GM12878 (cell line): ENCODE data around the gene ELANE. TPM values are rescaled to one million over a fixed set of nuclear protein-coding genes. Genes with fewer than 3 reads are reported as not detected.

Experiments used
- BHLHE40 ChIP-seq, 2 experiments: fragments of 450-650 bp in 1 of 2; IDR thresholded peaks; 2 replicates each; pipeline ENCODE4 v1.6.1; 2011 to 2017; ENCODE audit warnings: low read depth in 2 of 2, borderline replicate concordance in 1 of 2, improper control_type of control experiment in 1 of 2, low read length in 1 of 2, mild to moderate bottlenecking in 1 of 2
- CHD2 ChIP-seq: IDR thresholded peaks from 2 replicates; pipeline ENCODE4 v1.6.1; 2011; ENCODE audit warnings: low read depth, low read length, improper control_type of control experiment, borderline replicate concordance
- DPF2 ChIP-seq: fragments of 450-650 bp; IDR thresholded peaks from 2 replicates; pipeline ENCODE4 v1.6.1; 2017; ENCODE audit warnings: mild to moderate bottlenecking
- EGR1 ChIP-seq, 2 experiments: IDR thresholded peaks; 1 replicate in 1 of 2; 2 replicates in 1 of 2; pipeline ENCODE4 v1.6.1; 2011 to 2012; ENCODE audit warnings: low read depth in 2 of 2, low read length in 2 of 2, borderline replicate concordance in 1 of 2, mild to moderate bottlenecking in 1 of 2, moderate library complexity in 1 of 2
- ELK1 ChIP-seq: IDR thresholded peaks from 2 replicates; pipeline ENCODE4 v1.6.1; 2012; ENCODE audit warnings: low read depth, low read length, improper control_type of control experiment
- EP300 ChIP-seq, 2 experiments: fragments of 150-350 bp in 1 of 2; IDR thresholded peaks; 2 replicates each; pipeline ENCODE4 v1.6.1; 2011 to 2012; ENCODE audit warnings: low read depth in 2 of 2, low read length in 2 of 2, borderline replicate concordance in 1 of 2, improper control_type of control experiment in 1 of 2, inconsistent platforms in 1 of 2; ENCODE audit not compliant: control insufficient read depth in 1 of 2
- GABPA ChIP-seq: IDR thresholded peaks from 2 replicates; pipeline ENCODE4 v1.6.1; 2014; ENCODE audit warnings: antibody characterized with exemption, low read depth, mild to moderate bottlenecking, inconsistent platforms
- GATAD2B ChIP-seq: fragments of 450-650 bp; conservative IDR thresholded peaks from 2 replicates; pipeline ENCODE4 v1.6.1; 2017; ENCODE audit warnings: low read depth, mild to moderate bottlenecking, moderate library complexity
- HDGF ChIP-seq: fragments of 450-650 bp; IDR thresholded peaks from 2 replicates; pipeline ENCODE4 v1.6.1; 2016; ENCODE audit warnings: antibody characterized with exemption
- JUND ChIP-seq: IDR thresholded peaks from 2 replicates; pipeline ENCODE4 v1.6.1; 2012; ENCODE audit warnings: low read depth, mild to moderate bottlenecking, low read length, improper control_type of control experiment, moderate library complexity
- KAT2A ChIP-seq: conservative IDR thresholded peaks from 2 replicates; pipeline ENCODE4 v1.6.1; 2011; ENCODE audit warnings: low read depth, low read length; ENCODE audit not compliant: control insufficient read depth
- LARP7 ChIP-seq: fragments of 450-650 bp; IDR thresholded peaks from 2 replicates; pipeline ENCODE4 v1.6.1; 2017; ENCODE audit warnings: mild to moderate bottlenecking
- NFYB ChIP-seq: IDR thresholded peaks from 2 replicates; pipeline ENCODE4 v1.6.1; 2011; ENCODE audit warnings: low read depth, mild to moderate bottlenecking, low read length, improper control_type of control experiment, moderate library complexity; ENCODE audit not compliant: insufficient read depth
- PKNOX1 ChIP-seq: fragments of 450-650 bp; IDR thresholded peaks from 2 replicates; pipeline ENCODE4 v1.6.1; 2016; ENCODE audit warnings: mild to moderate bottlenecking
- RAD51 ChIP-seq: fragments of 450-650 bp; IDR thresholded peaks from 2 replicates; pipeline ENCODE4 v1.6.1; 2016; ENCODE audit warnings: moderate library complexity, mild to moderate bottlenecking, inconsistent platforms
- RUNX3 ChIP-seq: IDR thresholded peaks from 2 replicates; pipeline ENCODE4 v1.6.1; 2012; ENCODE audit warnings: low read length, inconsistent platforms
- ZBTB11 ChIP-seq: fragments of 450-650 bp; formaldehyde crosslinking; IDR thresholded peaks from 2 replicates; pipeline ENCODE4 v1.5.0; 2022; ENCODE audit warnings: mild to moderate bottlenecking, missing genetic modification characterization
- ZBTB40 ChIP-seq: fragments of 450-650 bp; IDR thresholded peaks from 2 replicates; pipeline ENCODE4 v1.6.1; 2016; ENCODE audit warnings: mild to moderate bottlenecking, moderate library complexity, borderline replicate concordance
- ZNF217 ChIP-seq: fragments of 450-650 bp; IDR thresholded peaks from 2 replicates; pipeline ENCODE4 v1.6.1; 2017; ENCODE audit warnings: antibody characterized with exemption, mild to moderate bottlenecking
- ZNF622 ChIP-seq: fragments of 450-650 bp; IDR thresholded peaks from 2 replicates; pipeline ENCODE4 v1.6.1; 2017; ENCODE audit warnings: mild to moderate bottlenecking, inconsistent platforms
- polyA plus RNA-seq, 11 experiments: library from polyadenylated mRNA; depleted of rRNA in 4 of 11; unstranded in 6 of 11; stranded (reverse) in 5 of 11; fragments of >200 nt; fragmentation: Nextera tagmentation in 4 of 11; fragmentation: Illumina TruSeq in 1 of 11; extraction: Ambion mirVana in 4 of 11; extraction: Trizol in 1 of 11; gene quantifications; 1 replicate in 1 of 11; 2 replicates in 10 of 11; pipeline versions ENCODE4 v1.2.1 to v1.2.3, GENCODE V29; 2011 to 2016; ENCODE audit warnings: inconsistent platforms in 2 of 11, missing spikeins in 2 of 11, low read depth in 1 of 11
- total RNA-seq, 4 experiments: library from RNA; depleted of rRNA in 3 of 4; stranded (reverse); fragments of >200 nt in 3 of 4; fragmentation: Illumina TruSeq in 1 of 4; extraction: Trizol in 1 of 4; gene quantifications; 2 replicates each; pipeline versions ENCODE4 v1.2.1 to v1.2.3, GENCODE V29; 2013 to 2021

Gene ELANE
- total and polyA plus RNA-seq, 10 of the 15 experiments (the other 5 are each of a cell fraction or from before 2014, with no cell fraction given), result not detected

GRCh38 chr19:862581-863314, 10.6 kb downstream of the ELANE start (continued):
- TF ChIP-seq BHLHE40 (IDR thresholded peaks at IDR 0.05; ENCODE audit: borderline replicate concordance in 1 of 2, low read depth in 2 of 2, low read length in 1 of 2) (peak in 1 of 2 experiments; percentile 80; a peak in 2 of 4 replicates), EGR1 (IDR thresholded peaks at IDR 0.05; ENCODE audit: borderline replicate concordance in 1 of 2, low read depth in 2 of 2, low read length in 2 of 2) (peak; percentile 16 to 70), DPF2 (0 out of 2 replicates have a peak, but pooled peaks have one; percentile 32), KAT2A (no peak), CHD2 (no peak), PKNOX1 (no peak), ZNF622 (no peak), GABPA (no peak), JUND (no peak), LARP7 (0 out of 2 replicates have a peak, but pooled peaks have one; percentile 50), RAD51 (peak; percentile 45; the same call in 1 of the 2 replicates), ELK1 (no peak), HDGF (peak; percentile 92), EP300 (IDR thresholded peaks at IDR 0.05; ENCODE audit: borderline replicate concordance in 1 of 2, control insufficient read depth in 1 of 2, low read depth in 2 of 2, low read length in 2 of 2) (no peak), NFYB (no peak), ZBTB11 (CRISPR knock-in tag) (no peak), ZNF217 (no peak), ZBTB40 (no peak), RUNX3 (peak; percentile 34), GATAD2B (no peak)
